Left cardiac atrium (tissue), 4 donors: Measurements from ENCODE around the gene DENND5A. TPM values are rescaled to one million over a fixed set of nuclear protein-coding genes. Genes with fewer than 3 reads are reported as not detected.

ENCODE experiments used
- ATAC-seq, 2 donors: fragments of 200-7000 bp; cut with Tn5 transposase; one replicate each; pipeline ENCODE4 v1.9.1; 2020; ENCODE audit warnings: mild to moderate bottlenecking in 2 of 2, moderate library complexity in 2 of 2
- DNase-seq: peaks from one replicate; pipeline ENCODE4 v3.0.0-alpha.2; 2020
- intact Hi-C, 2 donors: fragments of 100-400 bp; cut with DNase I; formaldehyde crosslinking; loops; one replicate each; pipeline versions ENCODE4 v1.14.1 to v1.15.1; 2022 to 2023
- microRNA-seq, 2 donors: library from miRNA; unstranded; fragments of <30 nt; microRNA quantifications; one replicate each; pipeline ENCODE4 v1.2.0, GENCODE V29; 2020
- total RNA-seq, 2 donors: library from RNA; stranded (reverse); fragmentation: NEBNext Ultra II Directional; extraction: Animal tissue kit (Norgen Biotek cat#: 25700); gene quantifications; one replicate each; pipeline ENCODE4 v1.2.1, GENCODE V29; 2021
- donor health status: DM: no; HTN: yes; CAD: no.
- donor health status: DM: no; HTN: yes; CAD: no; lungs with severe emphysema.
- donor health status: DM: yes; HTN: yes; CAD: no.
- donor health status: Dilated cardiomyopathy.

DENND5A gene
- total RNA-seq, 2 donors from 2014 or later, result 71.5 to 90.0 TPM

GRCh38 chr11:9092853-9093778, 172.0 kb downstream of the DENND5A start:
- no peak for ATAC-seq
- intact Hi-C loops, result no loop called here
- no peak for DNase-seq

- no peak for ATAC-seq
- intact Hi-C loops, result no loop called here
- no peak for DNase-seq
These were observed 173.1 kb downstream of the DENND5A start for GRCh38 chr11:9092072-9092471.

DNA sequence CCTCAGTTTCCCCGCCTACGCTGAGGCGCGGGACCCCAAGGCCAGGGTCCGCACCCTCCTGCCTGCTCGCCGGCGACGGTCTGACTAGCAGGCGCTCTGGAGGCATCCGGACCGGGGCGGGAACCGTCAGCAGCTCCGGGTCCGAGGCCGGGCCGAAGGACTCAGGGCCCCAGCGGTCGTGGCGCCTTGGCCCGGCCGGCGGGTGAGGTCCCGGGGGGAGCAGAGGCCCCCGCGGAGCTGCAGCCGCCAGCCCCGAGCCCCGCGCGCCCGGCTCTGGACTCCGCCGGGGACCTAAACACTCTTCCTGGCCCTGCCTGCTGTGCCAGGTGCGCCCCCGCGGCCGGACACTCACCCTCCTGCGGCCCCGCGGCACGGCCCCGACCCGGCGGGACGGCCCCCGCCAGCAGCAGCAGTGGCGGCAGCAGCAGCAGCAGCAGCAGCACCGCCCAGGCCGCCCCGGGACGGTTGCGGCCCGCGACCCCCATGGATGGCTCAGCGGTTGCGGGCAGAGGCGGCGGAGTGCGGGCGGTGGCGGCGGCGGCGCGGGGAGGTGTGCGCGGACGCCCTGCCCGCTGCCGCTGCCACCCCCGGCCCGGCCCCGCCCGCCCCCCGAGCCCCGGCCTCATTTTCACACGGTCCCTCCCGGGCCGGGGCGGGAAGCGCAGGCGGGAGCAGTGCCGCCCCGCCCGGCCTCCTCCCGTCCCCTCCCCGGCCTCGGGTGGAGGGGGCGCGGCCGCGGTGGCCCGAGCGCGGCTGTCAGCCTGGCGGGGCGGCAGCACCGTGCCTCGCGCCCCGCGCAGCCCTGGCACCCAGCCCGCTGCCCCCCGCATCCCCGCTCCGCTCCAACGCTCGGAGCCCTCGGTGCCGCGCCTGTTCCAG, 173.9 kb downstream of the DENND5A start, which contains the start of gene SCUBE2:
Gene SCUBE2, minus strand, starts transcription at position 556 of the 879 bp plus-strand sequence. Its CDS starts 71 bp downstream, at position 485.
- ATAC-seq, result peak; percentile 50 to 78
- intact Hi-C loops, result no loop called here
- DNase-seq, result no peak

- intact Hi-C loops, result no loop called here
- DNase-seq (no peak), ATAC-seq (no peak)
These were observed 174.6 kb downstream of the DENND5A start for GRCh38 chr11:9090488-9091043.

GRCh38 chr11:9089636-9090035, 175.5 kb downstream of the DENND5A start:
- intact Hi-C loops, result no loop called here
- DNase-seq (no peak), ATAC-seq (no peak)

DNA sequence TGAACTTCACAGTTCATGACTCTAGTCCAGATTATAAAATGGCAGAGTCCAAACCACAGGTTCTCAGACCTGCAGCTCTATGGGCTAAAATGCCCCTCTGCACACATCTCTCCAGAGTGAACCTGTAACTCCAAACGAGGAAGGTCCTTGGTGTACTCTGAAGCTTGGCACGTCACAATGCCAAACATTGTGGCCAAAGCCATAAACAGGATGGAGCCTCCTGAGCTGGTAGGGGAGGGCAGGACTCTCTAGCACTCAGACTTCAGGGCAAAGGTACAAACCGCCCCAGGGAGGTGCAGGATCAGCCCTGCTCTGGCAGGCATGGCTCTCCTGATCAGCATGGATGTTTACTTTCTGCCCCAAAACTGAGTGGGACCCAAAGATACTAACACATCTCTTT, 176.1 kb downstream of the DENND5A start:
- intact Hi-C loops, result no loop called here
- ATAC-seq (no peak), DNase-seq (no peak)

Small RNA genes lying within 50 kb of the gene (microRNA-seq; reads per million reads assigned to microRNA genes)
- 0 reads per million in 2 donors for gene MIR5691

Other genes starting within 250 kb of the DENND5A start
- 1 to 10 TPM; 2.0 to 4.4 TPM for gene SCUBE2, start 173.8 kb downstream of the DENND5A start, total RNA-seq
- 10 to 100 TPM; 18.3 to 20.7 TPM for gene TMEM41B, start 49.2 kb upstream of the DENND5A start, total RNA-seq
- gene IPO7, start 119.3 kb upstream of the DENND5A start, total RNA-seq, result 100 to 1,000 TPM in 1 of 2 donors, 10 to 100 TPM in 1; 92.1 to 117 TPM
- 10 to 100 TPM; 22.2 to 24.0 TPM for gene ZNF143, start 195.7 kb upstream of the DENND5A start, total RNA-seq